SHP77 treated with DMSO at 0.1 percent for 48 hours (cell line): ENCODE measurements around the gene DLGAP1.

Experiments used
- DNase-seq: peaks from one replicate; lab custom pipeline; 2025; lab: John Stamatoyannopoulos, UW

DLGAP1 gene

DNA sequence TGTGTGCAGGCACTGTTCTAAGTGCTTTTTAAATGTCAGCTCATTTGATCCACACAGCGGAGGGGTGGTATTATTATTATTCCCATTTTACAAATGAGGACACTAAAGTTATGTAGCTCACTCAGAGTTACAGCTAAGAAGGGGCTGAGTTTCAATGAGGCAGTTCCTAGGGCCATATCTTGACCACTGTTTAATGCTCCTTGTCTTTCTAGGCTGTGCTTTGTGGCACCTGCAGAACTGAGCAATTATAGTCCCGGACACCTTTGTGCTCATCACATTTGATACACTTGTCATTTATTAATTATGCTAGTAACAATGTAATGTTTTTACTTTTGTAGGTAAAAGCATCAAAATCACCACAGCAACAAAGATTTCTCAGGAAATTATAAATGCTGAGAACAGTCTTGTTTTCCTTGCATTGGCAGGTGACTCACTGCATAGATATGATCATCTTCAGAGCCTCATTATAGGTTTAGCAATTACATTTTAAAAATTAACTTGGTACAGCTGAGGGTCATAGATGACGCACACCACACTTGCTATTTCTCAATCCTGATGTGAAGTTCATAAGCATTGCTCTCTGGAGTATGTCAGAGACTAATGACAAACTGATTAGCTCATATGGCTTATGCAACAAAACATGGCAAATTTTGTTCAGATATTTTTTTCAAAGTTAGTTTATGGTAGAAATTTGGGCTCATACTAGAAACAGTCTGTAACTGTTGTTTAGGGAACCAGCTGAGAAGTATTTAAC, 638.3 kb downstream of the DLGAP1 start:
- DNase-seq, result no peak

DNA sequence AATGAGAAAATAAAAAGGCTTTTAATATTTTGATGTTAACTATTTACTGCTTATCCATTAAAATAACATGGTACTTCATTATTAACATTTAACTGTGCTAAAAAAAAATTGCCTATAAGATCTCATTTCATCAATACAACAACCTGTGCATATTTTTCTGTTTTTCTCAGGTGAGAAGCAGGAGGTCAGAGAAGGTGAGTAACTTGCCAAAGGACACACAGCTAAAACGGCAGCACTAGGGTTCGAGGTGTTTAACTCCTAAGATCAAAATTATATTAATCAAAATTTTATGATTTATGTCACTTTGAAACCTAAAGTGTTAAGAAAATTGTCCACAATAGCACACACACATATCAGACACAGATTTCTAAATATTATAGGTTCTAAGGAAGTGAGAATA, 639.1 kb downstream of the DLGAP1 start:
- DNase-seq, result no peak

DNA sequence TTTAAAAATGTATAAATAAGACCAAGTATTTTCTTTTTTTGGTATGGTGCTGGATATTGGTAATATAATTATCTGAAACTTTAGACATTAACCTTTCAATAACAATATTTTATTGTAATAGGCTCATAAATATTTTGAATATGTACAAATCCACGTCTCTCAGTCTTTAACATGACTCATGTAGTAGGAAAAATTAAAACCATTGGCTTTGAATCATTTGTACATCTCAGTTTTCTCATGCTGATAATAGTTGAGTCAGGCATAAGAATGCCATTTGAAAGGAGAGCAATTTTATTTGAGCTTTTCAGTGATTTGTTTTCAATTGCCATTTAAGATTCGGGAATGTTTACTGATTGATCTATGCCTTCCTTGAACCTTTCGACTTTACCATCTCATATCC, 640.3 kb downstream of the DLGAP1 start:
- no peak for DNase-seq

DNA sequence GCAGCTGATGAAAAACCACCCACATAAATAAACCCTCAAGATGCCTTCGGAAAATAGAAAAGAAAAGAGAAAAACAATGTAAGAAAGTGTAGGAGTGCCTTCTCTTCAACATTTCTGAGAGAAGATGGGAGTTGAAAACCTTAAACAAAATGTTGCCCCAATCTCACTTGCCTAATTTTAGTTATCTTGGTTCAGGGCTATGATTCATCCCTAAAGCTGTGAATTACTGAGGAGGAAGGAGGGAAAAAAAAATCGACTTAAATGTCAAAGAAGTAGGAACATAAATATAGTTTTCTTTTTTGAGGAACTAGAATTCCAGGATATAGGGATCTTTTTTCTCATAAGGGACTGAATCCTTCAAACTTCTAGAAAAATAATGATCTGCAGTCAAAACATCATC, 644.8 kb downstream of the DLGAP1 start:
- no peak for DNase-seq

DNA sequence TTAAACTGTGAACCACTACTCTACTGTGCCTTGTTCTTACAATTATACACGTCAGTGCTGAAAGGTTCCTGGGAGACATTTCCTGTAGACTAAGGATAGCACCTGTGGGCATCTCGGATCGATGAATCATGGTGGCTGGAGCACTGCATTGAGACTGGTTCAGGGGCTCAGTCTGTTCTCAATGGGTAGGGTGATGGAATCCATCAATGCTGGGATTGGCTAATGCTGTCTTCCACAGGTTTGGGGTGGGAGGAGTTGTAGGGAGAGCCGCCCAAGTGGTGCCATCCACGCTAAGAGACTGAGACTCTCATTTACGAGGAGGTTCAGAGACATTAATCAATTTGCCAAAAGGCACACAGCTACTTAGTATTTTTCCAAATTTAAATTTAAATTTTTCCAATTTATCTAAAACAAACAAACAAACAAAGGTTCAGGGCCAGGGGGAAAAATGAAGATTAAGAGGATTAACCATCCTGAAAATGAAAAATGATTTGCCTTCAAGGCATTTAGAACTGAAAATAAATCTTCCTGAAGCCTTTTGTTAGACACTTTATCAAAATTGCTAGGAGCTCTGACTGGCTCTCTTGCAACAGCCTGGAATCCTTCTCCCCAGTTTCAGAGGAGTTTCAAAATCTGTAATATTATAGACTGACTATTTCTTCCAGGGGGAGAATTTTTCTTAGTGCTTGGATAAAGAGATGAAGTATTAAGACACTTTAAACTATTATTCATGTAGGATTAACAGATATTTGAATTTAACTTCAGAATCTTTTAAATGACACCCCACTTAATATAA, 645.9 kb downstream of the DLGAP1 start:
- DNase-seq, result no peak

DNA sequence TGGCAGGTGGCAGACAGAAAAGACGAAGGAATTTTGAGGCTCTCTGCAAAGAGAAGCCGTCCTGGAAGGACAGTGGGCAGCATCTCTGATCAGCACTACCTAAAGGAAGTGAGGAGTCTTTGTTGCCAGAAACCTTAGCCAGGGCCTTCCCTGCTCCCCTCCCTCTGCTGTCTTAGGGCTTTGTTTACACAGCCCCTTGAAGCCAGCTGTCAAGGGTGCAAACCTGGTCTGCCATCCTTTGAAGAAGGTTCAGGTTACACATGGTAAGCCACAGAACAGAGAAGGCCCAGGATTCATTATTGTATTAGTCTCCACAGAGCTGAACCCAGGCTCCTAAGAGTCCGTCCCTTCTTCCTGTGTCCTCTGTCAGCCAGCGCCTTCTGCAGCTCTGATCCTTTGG, 648.5 kb downstream of the DLGAP1 start:
- no peak for DNase-seq

DNA sequence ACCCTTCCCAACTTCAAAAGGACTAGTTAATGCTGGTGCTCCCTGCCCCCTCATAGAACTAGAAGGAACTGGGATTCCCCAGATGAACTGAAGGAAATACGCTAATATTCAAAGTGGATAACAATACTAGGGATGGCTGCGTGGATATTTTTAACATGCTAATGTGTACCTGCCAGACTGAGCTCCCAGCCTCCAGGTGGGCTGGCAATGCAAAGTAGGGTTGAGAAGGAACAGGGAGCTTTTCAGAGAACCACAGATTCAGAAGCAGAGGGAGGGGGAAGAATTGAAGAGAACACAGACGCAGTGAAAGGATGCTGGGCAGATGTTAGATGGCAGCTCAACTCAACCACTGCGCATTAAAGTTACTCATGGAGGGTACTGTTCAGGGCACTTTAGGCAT, 650.8 kb downstream of the DLGAP1 start:
- no peak for DNase-seq

DNA sequence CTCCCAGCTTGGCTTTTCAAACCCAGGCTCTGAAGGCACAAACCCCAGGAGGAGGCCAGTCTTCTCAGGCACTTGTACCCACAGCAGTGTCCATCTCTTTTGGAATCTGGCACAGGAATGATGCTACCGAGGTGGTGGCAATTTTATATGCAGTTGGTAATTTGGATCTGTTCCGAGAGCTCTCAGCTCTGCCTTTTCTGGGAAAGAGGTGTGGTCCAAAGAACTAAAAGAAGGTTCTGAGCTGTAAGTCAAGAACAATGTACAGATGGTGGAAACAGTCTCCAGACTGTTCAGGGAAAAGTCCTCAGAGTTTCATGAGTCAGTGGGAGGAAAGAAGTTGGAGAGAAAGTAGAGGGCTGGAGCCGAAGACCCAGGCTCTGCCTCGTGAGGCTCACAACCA, 651.8 kb downstream of the DLGAP1 start:
- no peak for DNase-seq

DNA sequence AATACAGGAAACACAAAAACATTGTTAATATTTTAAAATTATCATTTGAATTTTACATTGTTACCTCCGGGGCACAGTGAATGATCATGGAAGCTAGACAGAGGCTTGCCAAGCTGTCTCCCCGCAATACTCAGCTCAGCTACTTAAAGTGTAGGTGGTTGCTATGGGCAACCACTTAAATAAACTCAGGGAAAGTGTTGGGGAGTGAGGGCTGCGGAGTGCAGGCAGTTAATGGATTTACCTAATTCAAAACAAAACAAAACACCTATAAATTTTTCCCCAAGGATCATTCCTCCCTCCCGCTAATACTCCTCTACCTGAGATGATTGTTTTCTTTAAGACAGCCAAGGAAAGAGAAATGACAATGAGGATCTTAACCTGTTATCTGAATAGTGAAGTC, 655.6 kb downstream of the DLGAP1 start:
- no peak for DNase-seq

DNA sequence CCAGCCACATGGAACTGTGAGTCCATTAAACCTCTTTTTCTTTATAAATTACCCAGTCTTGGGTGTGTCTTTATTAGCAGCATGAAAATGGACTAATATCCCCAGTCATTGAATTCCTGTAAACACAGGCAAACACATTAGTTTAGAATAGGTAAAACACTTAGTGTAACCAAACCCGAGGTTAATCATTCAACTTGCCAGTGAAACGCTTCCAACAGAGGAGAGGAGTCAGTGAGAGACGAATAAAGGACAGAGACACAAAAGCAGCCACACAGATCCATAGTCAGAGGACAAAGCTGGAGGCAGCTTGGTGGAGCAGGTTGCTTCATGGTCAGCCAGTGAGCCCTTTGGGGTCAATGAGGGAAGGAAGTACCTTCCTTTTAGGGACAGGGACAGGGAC, 657.1 kb downstream of the DLGAP1 start:
- no peak for DNase-seq

DNA sequence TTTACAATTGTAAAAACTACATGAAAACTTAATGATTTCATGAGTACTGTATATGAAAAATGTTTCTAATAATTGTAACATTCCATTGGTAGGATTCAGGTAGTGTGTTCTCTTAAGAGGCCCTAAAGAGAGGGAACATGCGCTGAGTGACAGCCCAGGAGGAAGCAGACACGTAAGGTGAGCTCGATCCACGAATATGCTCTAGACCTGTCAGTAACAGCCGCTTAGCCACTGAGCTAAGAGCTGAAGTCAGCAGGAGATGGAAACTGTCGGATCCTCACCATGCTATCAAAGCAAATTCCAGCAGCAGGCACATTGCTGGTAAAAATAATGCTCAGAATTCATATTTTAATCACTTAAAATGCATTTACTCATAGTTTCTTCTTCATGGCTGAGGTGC, 658.7 kb downstream of the DLGAP1 start:
- DNase-seq, result no peak

DNA sequence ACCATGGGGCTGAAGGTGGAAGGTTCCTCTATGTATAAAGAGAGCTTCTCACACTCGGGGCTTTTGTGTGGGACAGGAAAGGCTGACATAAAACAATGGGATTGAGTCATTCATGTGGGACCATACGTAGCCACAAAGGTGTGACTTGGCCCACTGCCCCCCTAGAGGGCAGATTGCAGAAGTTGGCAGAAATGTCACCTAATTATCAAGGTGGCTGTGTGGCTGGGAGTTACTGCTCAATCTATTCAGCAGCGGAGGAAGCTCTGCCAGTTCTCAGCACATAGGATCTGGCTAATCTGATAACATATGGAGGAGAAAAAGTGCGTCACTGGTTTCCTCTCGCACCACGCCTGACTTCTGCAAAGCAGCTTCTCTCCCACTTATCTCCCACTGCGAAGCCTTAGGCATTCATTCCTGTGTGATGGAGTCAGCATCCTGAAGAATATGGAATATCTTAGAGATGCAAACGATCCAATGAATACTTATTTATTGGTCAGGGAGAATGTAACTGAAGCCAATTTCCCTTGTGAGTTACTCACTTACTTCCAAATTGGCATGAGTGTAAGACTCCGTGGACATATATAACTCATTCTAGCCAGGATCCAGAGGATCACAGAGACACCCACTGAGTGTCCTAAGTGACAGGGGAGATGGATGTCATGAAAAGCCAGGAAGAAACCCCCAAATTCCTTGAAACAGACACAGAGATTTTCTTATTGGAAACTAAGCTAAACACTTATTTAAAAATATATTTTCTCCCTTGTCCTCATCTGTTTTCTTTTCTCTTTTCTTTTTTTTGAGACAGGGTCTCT, 660.4 kb downstream of the DLGAP1 start:
- DNase-seq, result no peak

DNA sequence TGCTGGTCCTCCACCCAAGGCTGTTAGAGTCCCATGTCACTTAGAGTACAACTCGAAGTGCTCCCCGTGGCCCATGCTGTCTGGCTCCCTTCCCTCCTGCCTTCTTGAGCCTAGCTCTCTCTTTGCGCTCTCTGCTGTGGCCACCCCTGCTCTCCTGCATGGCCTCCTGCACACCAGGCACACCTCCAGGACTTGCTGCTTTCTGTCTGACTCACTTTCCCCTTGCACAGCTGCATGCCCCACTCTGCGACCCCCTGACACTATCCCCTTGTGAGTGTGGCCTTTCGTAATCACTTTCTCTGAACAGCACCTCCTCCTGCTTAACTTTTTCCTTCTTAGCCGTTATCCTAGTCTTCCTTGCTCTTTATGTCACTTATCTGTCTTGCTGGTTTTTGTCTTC, 661.6 kb downstream of the DLGAP1 start:
- no peak for DNase-seq

DNA sequence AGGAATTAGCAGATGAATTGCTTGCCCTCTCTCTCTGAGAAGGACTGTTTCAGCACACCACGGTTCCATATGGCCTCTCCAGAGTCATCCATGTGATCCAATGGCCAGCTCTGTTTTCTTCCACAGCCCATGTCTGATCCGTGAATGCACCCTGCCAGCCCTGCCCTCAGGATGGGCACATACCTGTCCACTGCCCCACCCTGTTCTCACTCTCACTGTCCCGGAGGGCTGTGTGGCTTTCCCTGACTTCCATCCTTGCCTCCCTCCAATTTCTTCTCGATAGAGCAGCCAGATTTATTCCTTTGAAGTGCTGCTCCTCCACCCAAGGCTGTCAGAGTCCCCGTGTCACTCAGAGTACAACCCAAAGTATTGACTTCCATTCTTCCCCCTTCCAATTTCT, 662.0 kb downstream of the DLGAP1 start:
- DNase-seq, result no peak

DNA sequence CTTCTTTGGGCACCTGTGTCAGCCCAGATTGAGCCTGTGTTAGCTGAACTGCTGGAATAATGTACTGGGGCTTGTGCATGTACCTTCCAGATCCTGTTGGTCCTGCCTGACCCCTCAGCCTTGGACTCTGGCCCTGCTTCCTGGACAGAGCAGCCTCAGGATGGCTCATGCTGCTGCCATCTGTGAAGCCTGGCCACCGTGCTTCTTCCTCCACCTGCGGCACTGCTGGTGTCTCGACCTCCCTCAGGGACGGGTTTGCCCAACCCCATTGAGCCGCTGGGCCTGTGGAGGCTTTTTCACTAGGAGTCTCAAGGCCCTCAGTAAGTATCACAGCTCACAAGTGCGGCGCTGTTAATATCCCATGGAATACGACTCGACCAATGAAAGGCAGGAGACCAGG, 662.4 kb downstream of the DLGAP1 start:
- no peak for DNase-seq

DNA sequence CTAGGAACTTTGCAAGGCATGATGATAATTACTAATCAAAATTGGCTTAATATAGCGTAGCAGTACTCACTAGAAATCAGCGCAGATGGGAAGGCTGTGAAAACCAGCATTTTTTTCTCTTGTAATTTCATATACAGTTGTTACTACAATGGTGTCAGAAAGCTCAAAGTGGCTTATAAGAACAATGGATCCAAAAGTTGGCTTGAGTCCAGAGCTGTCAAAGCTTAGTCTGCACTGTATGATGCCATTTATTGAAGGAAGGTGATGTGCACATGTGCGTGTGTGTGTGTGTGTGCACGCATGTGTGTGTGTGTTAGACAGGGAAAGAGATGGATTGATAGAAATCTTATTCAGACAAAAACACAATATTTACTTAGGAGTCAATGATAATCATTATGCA, 663.9 kb downstream of the DLGAP1 start:
- DNase-seq, result no peak

DNA sequence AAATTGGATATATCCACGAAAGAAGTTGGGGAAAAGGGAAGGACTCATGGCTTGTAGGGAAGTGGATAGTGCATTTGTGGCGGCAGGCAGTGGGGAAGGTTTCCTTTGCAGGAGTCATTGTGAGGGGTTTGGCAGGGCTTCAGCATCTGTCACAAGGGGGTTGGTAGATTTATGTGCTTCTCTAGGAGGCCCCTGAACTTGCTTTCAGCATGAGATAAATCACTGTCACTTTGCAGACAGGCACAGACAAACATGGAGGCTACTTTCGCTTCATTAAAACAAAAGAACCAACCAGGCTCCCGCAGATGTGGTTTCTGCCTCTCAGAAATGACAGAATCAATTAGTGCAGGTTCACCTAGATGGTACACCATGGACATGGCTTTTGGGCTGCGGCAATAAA, 664.4 kb downstream of the DLGAP1 start:
- no peak for DNase-seq

DNA sequence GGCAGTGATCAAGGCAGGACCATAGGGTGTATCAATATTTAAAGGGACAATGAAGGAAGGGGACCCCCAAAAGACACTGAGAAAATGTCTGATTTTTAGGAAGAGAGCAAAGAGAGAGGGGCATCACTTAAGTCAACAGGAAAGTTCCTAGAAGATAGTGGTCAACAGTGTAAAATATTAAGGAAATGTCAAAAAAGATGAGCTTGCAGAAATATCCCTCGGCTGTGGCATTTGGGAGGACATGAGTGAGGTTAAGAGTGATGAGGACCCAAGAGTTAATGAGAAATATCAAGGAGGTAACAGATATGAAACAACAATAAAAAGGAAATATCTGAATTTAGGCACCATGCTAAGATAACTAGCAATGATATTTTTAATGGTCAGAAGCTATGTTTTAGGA, 665.6 kb downstream of the DLGAP1 start:
- no peak for DNase-seq

DNA sequence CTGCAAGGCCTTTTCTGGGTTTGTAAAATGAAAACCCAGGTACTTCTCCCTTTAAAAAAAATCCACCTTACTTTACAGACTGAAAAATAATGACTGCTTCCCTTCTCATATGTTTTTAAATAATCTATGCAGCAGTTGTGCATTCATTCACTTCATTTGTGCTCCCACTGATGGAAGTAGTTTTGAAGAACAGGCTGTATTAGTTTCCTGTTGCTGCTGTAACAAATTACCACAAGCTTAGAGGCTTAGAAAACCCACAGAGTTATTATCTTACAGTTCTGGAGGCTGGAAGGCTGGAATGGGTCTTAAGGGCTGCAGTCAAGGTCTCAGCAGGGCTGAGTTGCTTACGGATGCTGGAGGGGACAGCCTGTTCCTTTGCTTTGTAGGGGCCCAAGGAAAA, 670.2 kb downstream of the DLGAP1 start:
- DNase-seq, result no peak

DNA sequence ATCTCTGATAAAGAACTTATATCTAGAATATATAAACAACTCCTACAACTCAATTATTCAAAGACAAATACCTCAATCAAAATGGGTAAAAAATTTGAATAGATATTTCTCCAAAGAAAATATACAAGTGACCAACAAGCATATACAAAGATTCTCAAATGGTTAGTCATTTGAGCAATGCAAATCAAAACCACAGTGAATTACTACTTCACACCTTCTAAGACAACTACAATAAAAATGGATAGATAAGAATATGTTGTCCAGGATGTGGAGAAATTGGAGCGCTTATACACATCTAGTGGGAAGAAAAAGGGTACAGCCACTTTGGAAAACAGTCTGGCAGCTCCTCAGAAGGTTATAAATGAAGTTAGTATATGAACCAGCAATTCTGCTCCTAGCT, 672.2 kb downstream of the DLGAP1 start:
- DNase-seq, result no peak

DNA sequence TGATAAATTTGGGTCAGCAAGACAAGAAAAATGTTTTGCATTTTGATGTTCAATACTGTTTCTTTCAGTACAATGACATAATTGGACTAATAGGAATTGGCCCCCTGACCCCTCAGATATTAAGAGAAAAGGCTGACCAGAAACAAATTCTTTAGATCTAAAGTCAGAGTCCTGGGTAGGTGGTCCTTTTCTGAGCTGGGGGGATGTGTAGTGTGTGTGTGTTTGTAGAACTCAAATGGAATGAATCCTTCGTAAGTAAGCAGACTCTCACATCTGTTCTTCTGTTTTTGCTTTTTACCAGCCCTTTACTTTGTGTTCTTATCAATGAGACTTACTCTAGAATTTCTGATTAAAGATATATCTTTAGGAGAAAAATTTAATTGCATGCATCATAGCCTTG, 677.4 kb downstream of the DLGAP1 start:
- DNase-seq, result no peak

DNA sequence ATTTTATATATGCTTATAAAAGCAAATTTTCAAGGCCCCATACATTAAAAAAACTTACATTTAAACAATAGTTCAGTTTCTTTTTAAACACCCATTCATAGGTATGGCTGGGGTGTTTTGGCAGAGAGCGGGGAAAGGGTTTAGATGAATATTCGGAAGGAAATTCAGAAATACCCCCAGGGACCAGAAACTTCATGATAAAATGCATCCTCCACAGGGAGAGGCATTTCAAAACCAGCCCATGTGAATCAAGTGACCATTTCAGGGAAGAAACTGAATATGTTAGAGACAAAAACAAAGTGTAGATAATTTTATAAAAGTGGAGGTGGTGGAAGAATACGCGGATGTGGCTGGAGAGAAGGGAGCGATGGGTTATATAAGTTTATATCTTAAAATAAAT, 678.0 kb downstream of the DLGAP1 start:
- DNase-seq, result no peak

DNA sequence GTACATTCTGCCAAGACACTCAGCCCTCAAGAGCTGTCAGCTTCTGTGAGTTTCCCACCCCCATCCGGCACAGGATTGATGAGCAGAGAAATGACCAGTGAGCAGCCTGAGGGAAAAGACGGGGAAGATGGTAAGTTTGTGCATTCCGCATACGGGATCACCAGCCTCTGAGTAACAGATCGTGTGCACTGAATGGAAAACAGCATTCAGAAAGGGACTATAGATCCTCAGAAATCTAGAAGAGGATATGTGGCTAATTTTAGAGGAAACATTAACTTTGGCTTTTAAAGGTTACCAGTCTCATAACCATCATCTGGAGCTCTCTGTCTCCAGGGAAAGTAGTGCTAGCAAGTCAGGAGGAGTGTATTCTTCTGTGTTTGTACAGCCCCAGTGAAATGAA, 679.1 kb downstream of the DLGAP1 start:
- DNase-seq, result no peak
